GM18499 (cell line): Measurements from ENCODE around the gene ACER3.
"Not testable (repeated sequence)": the region's sequence is repeated elsewhere in the genome, so short reads cannot be mapped to it uniquely, and the experiment has no call there.

Source experiments
- ATAC-seq: cut with Tn5 transposase; IDR thresholded peaks from one replicate; pipeline ENCODE4 v1.9.1; 2021; ENCODE audit warnings: moderate number of reproducible peaks; ENCODE audit not compliant: insufficient read depth, unreplicated experiment

Gene ACER3

DNA sequence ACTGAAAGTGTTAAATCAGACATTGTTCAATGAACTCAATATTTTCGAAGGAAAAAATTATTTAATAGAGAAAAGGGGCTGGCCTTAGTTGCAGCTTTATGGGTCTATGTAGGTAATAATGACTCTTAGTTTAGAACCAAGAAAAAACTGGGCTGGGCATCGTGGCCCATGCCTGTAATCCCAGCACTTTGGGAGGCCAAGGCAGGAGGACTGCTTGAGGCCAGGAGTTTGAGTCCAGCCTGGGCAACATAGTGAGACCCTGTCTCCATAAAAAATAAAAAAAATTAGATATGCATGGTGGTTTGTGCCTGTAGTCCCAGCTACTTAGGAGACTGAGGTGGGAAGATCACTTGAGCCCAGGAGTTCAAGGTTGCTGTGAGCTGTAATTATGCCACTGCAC is 2.1 kb downstream of the ACER3 start:
- ATAC-seq, result not testable (repeated sequence)

DNA sequence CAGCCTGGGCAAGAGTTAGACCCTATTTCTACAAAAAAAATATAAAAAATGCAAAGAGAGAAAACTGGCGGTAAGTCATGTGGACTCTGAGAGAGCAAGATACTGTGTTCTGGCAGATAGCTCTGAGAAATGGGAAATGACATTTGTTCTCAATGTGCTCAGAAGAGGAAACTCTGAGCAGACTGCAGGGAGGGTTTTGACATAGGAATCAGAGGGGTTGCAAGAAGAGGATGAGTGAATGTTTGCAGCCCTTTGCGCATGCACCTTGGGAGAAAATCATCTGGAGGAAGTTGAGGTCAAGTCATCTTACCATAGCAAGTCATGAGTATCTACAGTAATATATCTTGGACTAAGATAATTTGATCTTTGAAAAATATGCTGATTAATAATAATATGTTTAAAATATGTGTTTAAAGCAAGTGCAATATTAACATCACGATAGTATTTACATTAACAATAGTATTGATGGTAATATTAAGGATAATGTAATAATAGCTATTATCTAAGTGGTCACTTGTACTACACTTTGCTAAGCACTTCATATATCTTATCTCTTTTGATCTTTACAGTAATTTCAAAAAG is 2.6 kb downstream of the ACER3 start:
- ATAC-seq, result no peak

DNA sequence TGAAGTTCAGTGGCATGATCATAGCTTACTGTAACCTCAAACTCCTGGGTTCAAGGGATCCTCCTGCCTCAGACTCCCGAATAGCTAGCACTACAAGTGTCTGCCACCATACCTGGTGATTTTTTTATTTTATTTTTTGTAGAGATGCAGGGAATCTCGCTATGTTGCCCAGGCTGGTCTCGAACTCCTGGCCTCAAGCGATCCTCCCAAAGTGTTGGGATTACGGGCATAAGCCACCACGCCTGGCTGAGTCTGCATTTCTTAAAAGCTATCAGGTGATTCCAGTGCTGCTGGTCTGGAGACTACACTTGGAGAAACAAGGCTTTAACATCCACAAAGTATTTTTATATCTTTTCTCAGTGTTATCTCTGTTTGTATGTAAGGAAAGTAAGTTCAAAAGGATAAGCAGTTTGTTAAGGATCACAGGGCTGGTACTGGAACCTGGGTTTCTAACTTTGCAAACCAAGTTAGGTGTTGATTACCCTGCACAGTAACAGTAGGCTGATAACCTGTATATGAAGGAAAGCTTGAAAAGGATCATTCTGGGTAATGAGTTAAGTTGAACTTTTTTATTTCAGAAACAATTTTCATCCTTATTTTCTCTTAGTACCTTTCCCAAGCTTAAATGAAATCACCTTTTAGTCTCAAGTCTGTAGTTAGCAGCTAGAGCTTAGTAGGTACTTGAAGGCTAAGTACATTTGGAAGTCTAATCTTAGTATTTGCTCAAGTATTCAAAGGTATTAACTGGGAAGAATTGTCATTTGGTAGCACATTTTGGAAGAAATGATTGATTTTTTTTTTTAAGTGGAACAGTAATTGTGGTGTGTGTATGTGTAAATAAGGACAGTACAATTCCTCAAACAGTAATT is 12.5 kb downstream of the ACER3 start:
- ATAC-seq, result no peak

GRCh38 chr11:76878014-76878413 is 17.3 kb downstream of the ACER3 start:
- ATAC-seq, result no peak

- no peak for ATAC-seq
Observed at GRCh38 chr11:76880314-76880713, 19.6 kb downstream of the ACER3 start.

DNA sequence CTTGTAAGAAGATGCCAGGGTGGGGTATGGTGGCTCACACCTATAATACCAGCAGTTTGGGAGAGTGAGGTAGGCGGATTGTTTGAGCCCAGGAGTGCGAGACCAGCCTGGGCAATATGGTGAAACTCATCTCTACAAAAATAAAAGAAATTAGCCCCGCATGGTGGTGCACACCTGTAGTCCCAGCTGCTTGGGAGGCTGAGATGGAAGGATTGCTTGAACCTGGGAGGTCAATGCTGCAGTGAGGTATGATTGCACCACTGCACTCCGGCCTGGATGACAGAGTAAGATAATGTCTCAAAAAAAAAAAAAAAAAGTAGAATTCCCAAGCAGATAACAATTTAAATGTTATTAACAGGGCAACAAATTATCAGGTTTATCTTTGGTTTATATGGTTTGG is 20.2 kb downstream of the ACER3 start:
- ATAC-seq, result no peak

DNA sequence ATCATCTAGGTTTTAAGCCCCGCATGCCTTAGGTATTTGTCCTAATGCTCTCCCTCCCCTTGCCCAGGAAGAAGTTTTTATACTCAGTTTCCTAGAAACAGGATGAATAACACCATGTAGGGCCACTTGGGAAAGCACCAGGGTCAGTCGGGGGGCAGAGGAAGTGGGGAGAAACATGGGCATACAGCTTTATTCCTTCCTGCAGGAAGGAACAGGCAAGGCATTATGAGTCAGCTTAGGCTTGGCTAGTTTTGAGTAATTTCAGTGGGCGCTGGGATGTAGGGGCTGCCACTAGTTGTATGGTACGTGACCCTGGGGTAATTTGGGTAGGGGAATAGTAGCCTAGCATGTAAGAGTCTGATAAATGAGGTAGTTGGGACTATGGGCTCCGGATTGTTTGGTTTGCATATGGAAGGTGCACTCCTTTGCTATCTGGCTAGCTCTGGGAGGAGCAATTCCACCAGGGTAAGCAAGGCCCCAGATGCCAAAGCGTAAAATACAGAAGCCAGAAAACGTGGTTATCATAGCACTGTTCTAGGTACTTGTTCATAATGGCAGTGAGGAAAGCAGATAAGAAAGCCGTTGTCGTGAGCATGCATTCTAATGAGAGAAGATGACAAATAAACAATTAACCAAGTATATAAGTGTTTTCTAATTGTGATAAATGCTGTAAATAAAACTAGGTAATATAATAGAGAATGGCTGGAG is 24.8 kb downstream of the ACER3 start:
- no peak for ATAC-seq

DNA sequence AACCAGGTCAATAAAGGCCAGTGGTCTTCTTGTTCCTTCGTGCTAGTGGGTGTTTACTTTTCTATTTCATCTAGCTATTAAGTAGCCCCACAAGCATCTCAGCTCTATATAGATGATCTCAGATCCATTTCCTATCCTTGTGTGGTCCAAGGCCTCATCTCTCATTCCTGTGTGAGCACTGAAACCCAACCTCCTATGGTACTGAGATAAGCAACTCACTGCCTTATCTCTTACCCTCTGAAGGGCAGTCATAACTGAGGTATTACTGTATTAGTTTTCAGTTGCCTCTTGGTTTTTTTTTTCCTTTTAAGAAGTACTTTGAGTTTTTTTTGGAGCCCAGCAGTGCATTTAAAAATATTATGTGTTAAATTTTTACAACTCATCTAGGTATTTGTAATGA is 28.3 kb downstream of the ACER3 start:
- no peak for ATAC-seq

DNA sequence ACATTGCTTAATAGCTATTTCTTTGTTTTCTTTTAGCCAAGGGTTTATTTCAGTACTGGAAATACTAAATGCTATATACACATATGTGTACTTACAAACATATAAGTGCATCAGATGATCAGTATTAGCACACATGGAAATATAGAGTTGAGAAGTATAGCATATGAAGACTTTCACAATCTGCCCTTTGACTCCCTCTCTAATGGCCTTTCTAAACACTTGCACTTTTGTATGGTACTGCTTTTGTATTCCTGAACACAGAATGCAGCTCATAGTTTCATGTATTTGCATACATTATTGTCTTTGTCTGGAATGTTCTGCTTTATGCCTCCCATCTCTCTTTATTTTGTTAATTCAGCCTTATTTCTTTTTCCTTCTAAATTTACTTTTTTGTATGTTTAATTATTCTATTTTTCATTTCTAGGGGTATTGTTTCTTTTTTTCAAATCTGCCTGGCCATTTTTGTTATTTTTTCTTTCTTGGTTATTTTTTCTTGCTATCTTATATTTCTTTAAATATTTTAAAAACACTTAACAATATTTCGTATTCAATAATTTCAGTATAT is 28.8 kb downstream of the ACER3 start:
- no peak for ATAC-seq

DNA sequence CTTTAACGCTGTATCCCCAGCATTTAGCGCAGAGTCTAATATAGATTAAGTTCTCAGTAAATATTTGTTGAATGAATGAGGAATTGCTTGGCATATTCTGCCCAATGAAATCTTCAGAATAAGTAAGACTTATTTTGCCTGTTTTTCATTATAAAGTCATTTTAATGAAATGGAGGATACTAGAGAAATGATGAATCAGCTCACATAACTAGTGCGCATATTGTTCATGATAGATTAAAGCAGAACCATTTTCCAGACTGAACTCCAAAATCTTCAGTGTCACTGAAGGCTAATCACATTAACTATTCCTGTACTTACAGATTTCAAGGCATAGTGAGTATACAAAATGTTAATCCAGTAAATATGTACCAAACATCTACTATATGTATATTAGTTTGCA is 29.6 kb downstream of the ACER3 start:
- no peak for ATAC-seq

GRCh38 chr11:76891285-76891684 is 30.6 kb downstream of the ACER3 start:
- no peak for ATAC-seq

DNA sequence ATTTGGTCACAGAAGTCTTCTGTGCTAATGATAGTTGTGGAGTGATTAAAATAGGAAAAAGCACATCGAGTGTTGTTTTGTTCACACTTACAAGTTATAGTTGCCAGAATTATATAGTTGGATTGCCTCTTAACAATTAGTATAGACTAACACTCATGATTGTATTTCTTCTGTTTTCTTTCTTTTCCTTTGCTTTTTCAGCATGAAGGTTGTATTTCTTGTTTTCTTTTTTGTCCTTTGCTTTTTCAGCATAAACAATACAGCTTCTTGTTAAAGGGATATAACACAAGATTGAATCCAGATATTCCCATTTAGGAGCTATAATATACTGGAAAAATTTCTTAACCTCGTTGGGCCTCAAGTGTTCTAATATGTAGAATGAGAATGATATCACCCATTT is 31.1 kb downstream of the ACER3 start:
- ATAC-seq, result no peak

- no peak for ATAC-seq
Observed at GRCh38 chr11:76892306-76892705, 31.6 kb downstream of the ACER3 start.

- no peak for ATAC-seq
Observed at GRCh38 chr11:76897233-76897632, 36.5 kb downstream of the ACER3 start.

- ATAC-seq, result no peak
Observed at GRCh38 chr11:76901144-76901543, 40.4 kb downstream of the ACER3 start.

GRCh38 chr11:76901622-76902021 is 40.9 kb downstream of the ACER3 start:
- not testable (repeated sequence) for ATAC-seq

DNA sequence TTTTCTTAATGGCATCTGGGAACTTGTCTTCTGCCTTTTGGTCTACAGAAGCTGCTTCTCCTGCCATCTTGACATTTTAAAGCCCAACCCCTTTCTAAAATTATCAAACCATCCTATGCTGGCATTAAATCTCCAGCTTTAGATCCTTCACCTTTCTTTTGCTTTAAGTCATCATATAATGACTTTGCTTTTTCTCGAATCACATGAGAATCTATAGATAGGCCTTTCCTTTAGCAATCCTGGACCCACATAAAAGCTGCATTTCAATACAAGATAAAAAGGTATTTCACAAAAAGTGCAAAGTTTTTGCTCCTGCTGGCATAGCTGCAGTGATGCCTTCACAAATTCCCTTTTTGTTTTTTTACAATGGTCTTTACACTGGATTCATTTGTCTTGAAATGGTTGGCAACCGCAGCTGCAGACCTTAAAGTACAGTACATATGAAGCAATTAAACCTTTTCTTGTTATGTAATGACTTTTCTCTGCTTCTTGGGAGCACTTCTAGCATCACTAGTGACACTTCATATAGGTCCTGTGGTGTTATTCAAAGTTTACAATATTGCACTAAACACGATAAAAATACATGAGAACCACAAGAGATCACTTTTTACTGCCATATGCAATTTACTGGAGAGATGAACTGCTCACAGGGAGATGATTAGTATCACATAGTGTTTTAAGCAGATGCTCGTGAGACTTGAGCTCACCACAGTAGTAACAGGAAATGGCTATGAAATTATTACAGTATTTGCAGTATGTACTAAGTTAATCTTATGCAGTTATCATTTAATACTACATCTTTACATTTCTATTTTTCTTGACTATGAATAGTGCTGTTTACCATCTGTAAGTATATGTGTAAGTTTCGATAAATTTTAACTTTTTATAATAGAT is 41.6 kb downstream of the ACER3 start:
- ATAC-seq, result no peak

- no peak for ATAC-seq
Observed at GRCh38 chr11:76903325-76903724, 42.6 kb downstream of the ACER3 start.

GRCh38 chr11:76910620-76911414 is 50.1 kb downstream of the ACER3 start:
- no peak for ATAC-seq
